ENCODE data around the gene MEX3D.

MEX3D gene

GRCh38 chr19:1560286-1560882 lies 7.7 kb downstream of the MEX3D start:
- no peak for TF ChIP-seq ZFX (IDR thresholded peaks at IDR 0.05; ENCODE audit: borderline replicate concordance)
- no peak for TF ChIP-seq CTCF (IDR thresholded peaks at IDR 0.05)
- H3K27ac ChIP-seq: no peak overlapping the region

DNA sequence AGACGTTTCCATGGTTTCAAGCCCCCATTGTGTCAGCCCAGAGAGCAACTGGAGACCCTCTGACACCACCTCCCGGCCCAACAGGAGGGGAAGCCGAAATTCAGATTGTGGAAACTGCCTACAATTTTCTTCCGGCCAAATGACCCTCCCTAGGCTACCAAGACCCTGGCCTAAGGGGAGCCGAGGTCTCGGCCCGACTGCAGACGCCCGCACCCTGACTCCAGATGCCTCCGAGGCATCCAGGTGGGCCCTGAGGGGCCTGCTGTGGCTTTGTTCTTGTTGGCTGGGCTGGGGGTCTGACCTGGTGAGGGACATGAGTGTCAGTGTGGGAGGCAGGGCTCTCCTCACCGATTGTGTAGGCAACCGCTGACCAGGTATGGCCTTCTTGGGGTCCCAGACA lies 9.6 kb downstream of the MEX3D start:
- no peak for TF ChIP-seq CTCF (IDR thresholded peaks at IDR 0.05)
- no peak for TF ChIP-seq ZFX (IDR thresholded peaks at IDR 0.05; ENCODE audit: borderline replicate concordance)
- no peak overlapping the region for H3K27ac ChIP-seq

DNA sequence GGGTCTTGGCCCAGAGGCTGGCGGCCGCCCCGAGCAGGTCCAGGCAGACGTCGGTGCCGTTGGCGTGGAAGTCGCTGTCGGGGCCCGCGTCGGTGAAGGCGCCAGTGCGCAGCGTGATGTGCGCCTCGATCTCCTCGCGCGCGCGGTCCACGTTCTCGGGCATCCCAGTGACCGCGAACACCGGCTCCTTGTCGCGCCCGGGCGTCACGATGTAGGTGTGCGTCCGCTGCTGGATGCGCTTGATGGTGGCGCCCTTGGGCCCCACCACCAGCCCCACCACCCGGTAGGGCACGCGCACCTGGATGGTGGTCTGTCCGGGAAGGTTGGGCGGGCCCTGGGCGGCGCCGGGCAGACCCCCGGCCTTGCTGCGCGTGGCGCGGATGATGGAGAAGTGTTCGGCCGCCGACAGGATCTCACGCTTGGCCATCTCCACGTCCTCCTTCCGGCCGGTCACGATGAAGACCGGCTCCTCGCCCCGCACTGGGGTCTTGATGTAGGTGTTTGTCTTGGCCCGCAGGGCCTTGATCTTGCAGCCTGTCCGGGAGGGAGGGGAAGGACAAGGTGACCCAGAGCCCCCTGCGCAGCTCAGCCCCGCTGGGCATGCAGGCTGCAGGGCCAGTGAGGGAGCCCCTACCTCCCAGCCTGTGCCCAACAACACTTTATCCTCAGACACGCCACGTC lies 11.6 kb downstream of the MEX3D start:
- H3K27ac ChIP-seq: no peak overlapping the region
- TF ChIP-seq CTCF (IDR thresholded peaks at IDR 0.05): no peak
- TF ChIP-seq ZFX (IDR thresholded peaks at IDR 0.05; ENCODE audit: borderline replicate concordance): no peak

GRCh38 chr19:1555487-1556389 lies 12.4 kb downstream of the MEX3D start:
- no peak for TF ChIP-seq ZFX (IDR thresholded peaks at IDR 0.05; ENCODE audit: borderline replicate concordance)
- no peak for TF ChIP-seq CTCF (IDR thresholded peaks at IDR 0.05)
- H3K27ac ChIP-seq: no peak overlapping the region

DNA sequence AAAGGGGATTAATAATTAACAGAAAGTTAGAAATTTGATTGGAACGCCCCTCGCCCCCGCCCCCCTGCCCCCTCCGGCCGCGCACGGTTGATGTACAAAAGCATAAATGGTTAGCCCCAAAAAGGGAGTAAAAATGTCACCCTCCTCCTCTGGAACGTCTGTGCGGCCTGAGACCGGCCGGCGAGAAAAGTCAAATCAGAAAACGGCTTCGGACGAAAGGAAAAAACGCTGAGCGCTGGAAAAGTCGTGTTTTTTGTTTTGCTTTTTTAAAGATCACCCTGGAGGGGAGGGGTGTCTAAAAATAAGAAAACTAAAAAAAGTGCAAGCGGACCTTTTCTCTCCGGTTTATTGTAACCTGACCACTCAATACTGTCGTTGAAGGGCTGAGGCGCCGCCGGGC lies 13.2 kb downstream of the MEX3D start:
- TF ChIP-seq ZFX (IDR thresholded peaks at IDR 0.05; ENCODE audit: borderline replicate concordance) (no peak), CTCF (IDR thresholded peaks at IDR 0.05) (no peak)
- H3K27ac ChIP-seq: no peak overlapping the region

- peak overlapping the region; percentile 18; the same call in 1 of the 2 replicates for H3K27ac ChIP-seq
- TF ChIP-seq ZFX (IDR thresholded peaks at IDR 0.05; ENCODE audit: borderline replicate concordance): no peak
- no peak for TF ChIP-seq CTCF (IDR thresholded peaks at IDR 0.05)
Observed at GRCh38 chr19:1553415-1553814, 14.7 kb downstream of the MEX3D start.
